A549 (cell line): Measurements from ENCODE around the gene STARD13.

ENCODE experiments used
- EP300 ChIP-seq, 2 experiments: fragments of >200 bp; sonication (Bioruptor Twin); formaldehyde crosslinking; IDR thresholded peaks; 2 replicates in 1 of 2; 3 replicates in 1 of 2; pipeline ENCODE4 v1.6.1; 2016 to 2017
- RCOR1 ChIP-seq: fragments of 150-350 bp; IDR thresholded peaks from 2 replicates; pipeline ENCODE4 v1.6.1; 2014; ENCODE audit warnings: antibody characterized with exemption, low read length, low read depth
- TP53 ChIP-seq: fragments of 250-450 bp; sonication (Bioruptor Pico); IDR thresholded peaks from 2 replicates; pipeline ENCODE4 v1.5.0; 2021; ENCODE audit warnings: mild to moderate bottlenecking, moderate library complexity
- TF ChIP-seq, protein P1 (sequence below): fragments of >200 bp; sonication (Bioruptor Twin); formaldehyde crosslinking; IDR thresholded peaks from 3 replicates; pipeline ENCODE4 v1.5.1; 2016

DNA sequence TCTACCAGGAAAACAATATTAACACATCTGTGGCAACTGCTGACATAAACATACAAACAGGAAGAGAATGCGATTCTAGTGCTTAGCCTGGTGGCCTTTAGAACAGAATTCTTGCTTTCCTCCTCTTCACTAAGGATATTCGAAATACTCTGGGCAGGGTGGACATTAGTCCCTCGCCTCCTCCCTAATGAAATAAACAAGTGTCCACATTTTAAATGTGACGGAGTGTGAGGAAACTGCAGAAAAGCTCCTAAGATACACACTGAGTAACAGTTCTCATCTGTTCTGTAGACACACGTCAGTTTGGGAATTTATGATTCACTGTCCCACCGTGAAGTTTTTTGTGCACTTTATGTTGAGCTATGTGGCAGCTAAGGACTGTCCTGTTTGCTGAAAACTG is 639 bp downstream of the STARD13 start:
- TF ChIP-seq EP300 (IDR thresholded peaks at IDR 0.05): no peak
- no peak for TF ChIP-seq RCOR1
- TF ChIP-seq TP53 (CRISPR knock-in tag): no peak
- TF ChIP-seq, protein P1, sequence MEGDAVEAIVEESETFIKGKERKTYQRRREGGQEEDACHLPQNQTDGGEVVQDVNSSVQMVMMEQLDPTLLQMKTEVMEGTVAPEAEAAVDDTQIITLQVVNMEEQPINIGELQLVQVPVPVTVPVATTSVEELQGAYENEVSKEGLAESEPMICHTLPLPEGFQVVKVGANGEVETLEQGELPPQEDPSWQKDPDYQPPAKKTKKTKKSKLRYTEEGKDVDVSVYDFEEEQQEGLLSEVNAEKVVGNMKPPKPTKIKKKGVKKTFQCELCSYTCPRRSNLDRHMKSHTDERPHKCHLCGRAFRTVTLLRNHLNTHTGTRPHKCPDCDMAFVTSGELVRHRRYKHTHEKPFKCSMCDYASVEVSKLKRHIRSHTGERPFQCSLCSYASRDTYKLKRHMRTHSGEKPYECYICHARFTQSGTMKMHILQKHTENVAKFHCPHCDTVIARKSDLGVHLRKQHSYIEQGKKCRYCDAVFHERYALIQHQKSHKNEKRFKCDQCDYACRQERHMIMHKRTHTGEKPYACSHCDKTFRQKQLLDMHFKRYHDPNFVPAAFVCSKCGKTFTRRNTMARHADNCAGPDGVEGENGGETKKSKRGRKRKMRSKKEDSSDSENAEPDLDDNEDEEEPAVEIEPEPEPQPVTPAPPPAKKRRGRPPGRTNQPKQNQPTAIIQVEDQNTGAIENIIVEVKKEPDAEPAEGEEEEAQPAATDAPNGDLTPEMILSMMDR: no peak
